ENCODE measurements around the gene IDS. TPM values are rescaled to one million over a fixed set of nuclear protein-coding genes. Genes with fewer than 3 reads are reported as not detected.

The IDS gene
- total RNA-seq, 2 experiments from 2014 or later, result 44.0 to 65.8 TPM

DNA sequence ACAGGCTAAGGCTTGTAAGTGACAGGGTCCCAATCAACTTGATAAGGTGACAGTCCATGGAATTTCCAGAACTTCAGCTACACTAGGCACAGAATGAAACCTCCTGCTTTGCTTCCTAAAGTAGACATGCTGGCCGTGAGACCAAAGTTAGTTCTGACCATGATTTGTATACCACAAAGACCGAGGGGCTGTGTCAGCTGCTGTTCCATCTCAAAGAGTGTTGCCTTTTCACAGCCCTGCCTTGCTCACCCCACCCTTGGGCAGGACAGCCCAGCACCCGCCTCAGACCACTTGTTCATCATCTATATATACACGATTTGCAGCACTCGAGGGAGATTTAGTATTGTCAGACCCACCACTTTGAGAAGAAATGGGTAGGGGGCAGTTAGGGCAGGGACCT lies 5.3 kb downstream of the IDS start:
- Histone ChIP-seq H4K20me1 (ENCODE audit: insufficient read depth, low read length) (no peaks in the 10 kb centered on the region), H3K36me3 (ENCODE audit: insufficient read depth, low read length) (peaks cover 77% of the 10 kb centered on the region), H3K9me3 (ENCODE audit: low read length) (no peaks in the 10 kb centered on the region), H3K4me1 (ENCODE audit: insufficient read depth, low read length, poor library complexity, severe bottlenecking) (peaks cover 23% of the 10 kb centered on the region), H3K79me2 (ENCODE audit: insufficient read depth, low read depth, low read length) (no peaks in the 10 kb centered on the region; the same call in 1 of the 2 replicates), H3K4me3 (ENCODE audit: low read depth, low read length, poor library complexity, severe bottlenecking) (no peak overlapping the region), H3K4me2 (ENCODE audit: low read length) (peak overlapping the region; percentile 8; the same call in 1 of the 2 replicates), H3K9me2 (ENCODE audit: insufficient read depth, low read length) (no peaks in the 10 kb centered on the region), H3K27ac (ENCODE audit: low read depth, low read length, poor library complexity, severe bottlenecking) (no peak overlapping the region), H2AFZ (ENCODE audit: low read length) (no peak overlapping the region)
- intact Hi-C loops (cut with micrococcal nuclease; ENCODE audit: unreplicated experiment), result no loop called here
- TF ChIP-seq EZH2phosphoT487 (IDR thresholded peaks at IDR 0.05; ENCODE audit: borderline replicate concordance, low read depth, low read length) (no peak), CTCF (conservative IDR thresholded peaks at IDR 0.05; ENCODE audit: low read length) (no peak)
- no peak for DNase-seq (ENCODE audit: low spot score)
- ChIA-PET CTCF (ENCODE audit: unreplicated experiment) (no interaction called here), POLR2A (no interaction called here)
- no TSS peak for BruUV-seq (replicated peaks)

DNA sequence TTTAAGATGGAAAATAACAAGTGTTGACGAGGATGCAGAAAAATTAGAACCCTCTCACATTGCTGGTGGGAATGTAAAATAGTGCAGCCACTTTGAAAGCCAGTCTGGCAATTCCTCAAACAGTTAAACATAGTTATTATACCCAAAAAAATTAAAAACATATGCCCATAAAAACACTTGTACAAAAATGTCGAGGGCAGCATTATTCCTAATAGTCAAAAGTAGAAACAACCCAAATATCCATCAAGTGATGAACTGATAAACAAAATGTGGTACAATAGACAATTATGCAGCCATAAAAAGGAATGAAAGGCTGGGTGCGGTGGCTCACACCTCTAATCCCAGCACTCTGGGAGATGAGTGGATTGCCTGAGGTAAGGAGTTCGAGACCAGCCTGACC lies 6.3 kb downstream of the IDS start:
- no peak for TF ChIP-seq EZH2phosphoT487 (IDR thresholded peaks at IDR 0.05; ENCODE audit: borderline replicate concordance, low read depth, low read length)
- no peak for TF ChIP-seq CTCF (conservative IDR thresholded peaks at IDR 0.05; ENCODE audit: low read length)
- no TSS peak for BruUV-seq (replicated peaks)
- H3K9me3 ChIP-seq (ENCODE audit: low read length), result no peaks in the 10 kb centered on the region
- H3K36me3 ChIP-seq (ENCODE audit: insufficient read depth, low read length), result peaks cover 87% of the 10 kb centered on the region
- ChIA-PET CTCF (ENCODE audit: unreplicated experiment) (no interaction called here), POLR2A (no interaction called here)
- H2AFZ ChIP-seq (ENCODE audit: low read length), result no peak overlapping the region
- H4K20me1 ChIP-seq (ENCODE audit: insufficient read depth, low read length), result no peaks in the 10 kb centered on the region
- no peaks in the 10 kb centered on the region for H3K9me2 ChIP-seq (ENCODE audit: insufficient read depth, low read length)
- H3K79me2 ChIP-seq (ENCODE audit: insufficient read depth, low read depth, low read length), result no peaks in the 10 kb centered on the region
- intact Hi-C loops (cut with micrococcal nuclease; ENCODE audit: unreplicated experiment), result no loop called here
- no peak for DNase-seq (ENCODE audit: low spot score)
- H3K4me3 ChIP-seq (ENCODE audit: low read depth, low read length, poor library complexity, severe bottlenecking), result no peak overlapping the region
- H3K4me1 ChIP-seq (ENCODE audit: insufficient read depth, low read length, poor library complexity, severe bottlenecking), result peaks cover 23% of the 10 kb centered on the region
- H3K27ac ChIP-seq (ENCODE audit: low read depth, low read length, poor library complexity, severe bottlenecking), result no peak overlapping the region
- no peak overlapping the region for H3K4me2 ChIP-seq (ENCODE audit: low read length)

GRCh38 chrX:149497626-149498025 lies 7.5 kb downstream of the IDS start:
- BruUV-seq (replicated peaks), result no TSS peak
- Histone ChIP-seq H3K4me2 (ENCODE audit: low read length) (no peak overlapping the region), H3K9me2 (ENCODE audit: insufficient read depth, low read length) (no peaks in the 10 kb centered on the region), H2AFZ (ENCODE audit: low read length) (no peak overlapping the region), H3K79me2 (ENCODE audit: insufficient read depth, low read depth, low read length) (no peaks in the 10 kb centered on the region), H3K9me3 (ENCODE audit: low read length) (no peaks in the 10 kb centered on the region), H3K4me3 (ENCODE audit: low read depth, low read length, poor library complexity, severe bottlenecking) (no peak overlapping the region), H3K4me1 (ENCODE audit: insufficient read depth, low read length, poor library complexity, severe bottlenecking) (peaks cover 17% of the 10 kb centered on the region), H3K36me3 (ENCODE audit: insufficient read depth, low read length) (peaks cover 96% of the 10 kb centered on the region), H4K20me1 (ENCODE audit: insufficient read depth, low read length) (no peaks in the 10 kb centered on the region), H3K27ac (ENCODE audit: low read depth, low read length, poor library complexity, severe bottlenecking) (no peak overlapping the region)
- intact Hi-C loops (cut with micrococcal nuclease; ENCODE audit: unreplicated experiment), result no loop called here
- TF ChIP-seq EZH2phosphoT487 (IDR thresholded peaks at IDR 0.05; ENCODE audit: borderline replicate concordance, low read depth, low read length) (no peak), CTCF (conservative IDR thresholded peaks at IDR 0.05; ENCODE audit: low read length) (no peak)
- ChIA-PET POLR2A (no interaction called here), CTCF (ENCODE audit: unreplicated experiment) (no interaction called here)
- no peak for DNase-seq (ENCODE audit: low spot score)

All from OCI-LY7 (cell line).